Natural killer cell (primary cell): ENCODE measurements around the gene ZBTB43. TPM values are rescaled to one million over a fixed set of nuclear protein-coding genes. Genes with fewer than 3 reads are reported as not detected.

Source experiments
- ATAC-seq, 3 donors: fragments of 150-1000 bp in 2 of 3; fragments of 200-7000 bp in 1 of 3; cut with Tn5 transposase; 1 replicate in 1 of 3; 2 replicates in 2 of 3; pipeline ENCODE4 v1.10.0; 2021; ENCODE audit warnings: mild to moderate bottlenecking in 2 of 3, moderate library complexity in 2 of 3
- DNase-seq, 2 donors: peaks; one replicate each; pipeline versions ENCODE4 v3.0.0 to v3.0.0-alpha.2; 2013 to 2021; ENCODE audit warnings: mixed read lengths in 1 of 2
- H3K27ac ChIP-seq: one replicate; pipeline ENCODE4 v1.5.1; 2013; ENCODE audit warnings: mild to moderate bottlenecking, low read length
- H3K27me3 ChIP-seq: one replicate; pipeline ENCODE4 v1.6.1; 2013; ENCODE audit warnings: low read length; ENCODE audit not compliant: control insufficient read depth, insufficient read depth
- H3K36me3 ChIP-seq: one replicate; pipeline ENCODE4 v1.6.1; 2013; ENCODE audit warnings: low read length; ENCODE audit not compliant: control insufficient read depth, insufficient read depth
- H3K4me1 ChIP-seq: one replicate; pipeline ENCODE4 v1.6.1; 2013; ENCODE audit warnings: low read length; ENCODE audit not compliant: control insufficient read depth, insufficient read depth
- H3K4me3 ChIP-seq: one replicate; pipeline ENCODE4 v1.5.1; 2013; ENCODE audit warnings: low read length
- H3K9me3 ChIP-seq: one replicate; pipeline ENCODE4 v1.6.1; 2013; ENCODE audit warnings: low read length; ENCODE audit not compliant: control insufficient read depth, insufficient read depth
- H3K27ac Mint-ChIP-seq, 2 donors: one replicate each; pipeline ENCODE4 v1.8.0; 2022; ENCODE audit warnings: mild to moderate bottlenecking in 2 of 2, mixed read lengths in 2 of 2, moderate library complexity in 1 of 2
- H3K27me3 Mint-ChIP-seq, 2 donors: one replicate each; pipeline ENCODE4 v1.8.0; 2022; ENCODE audit warnings: low read depth in 2 of 2, mixed read lengths in 2 of 2
- H3K36me3 Mint-ChIP-seq: one replicate; pipeline ENCODE4 v1.8.0; 2022; ENCODE audit warnings: mixed read lengths
- H3K4me1 Mint-ChIP-seq, 2 donors: one replicate each; pipeline ENCODE4 v1.8.0; 2022; ENCODE audit warnings: mixed read lengths in 2 of 2
- H3K4me3 Mint-ChIP-seq: one replicate; pipeline ENCODE4 v1.8.0; 2022; ENCODE audit warnings: mild to moderate bottlenecking, moderate library complexity, mixed read lengths
- H3K9me3 Mint-ChIP-seq, 2 donors: one replicate each; pipeline ENCODE4 v1.8.0; 2022; ENCODE audit warnings: mixed read lengths in 2 of 2
- CTCF ChIP-seq: fragments of 200-600 bp; IDR thresholded peaks from one replicate; pipeline ENCODE4 v1.8.0; 2022; ENCODE audit warnings: antibody characterized with exemption
- WGBS: methylation state at CpG from one replicate; pipeline ENCODE4 v1.1.7; 2013; ENCODE audit warnings: missing lambda C conversion rate; ENCODE audit not compliant: insufficient coverage; 5-methylcytosine and 5-hydroxymethylcytosine counted together
- intact Hi-C: fragments of 100-400 bp; cut with micrococcal nuclease; formaldehyde crosslinking; loops from one replicate; pipeline ENCODE4 v1.14.2; 2022
- total RNA-seq, 4 donors: library from RNA; stranded (reverse); fragments of 120-200 nt in 1 of 4; gene quantifications; one replicate each; pipeline versions ENCODE4 v1.2.3 to v1.2.4, GENCODE V29; 2013 to 2022

The ZBTB43 gene
- total RNA-seq, 3 donors from 2014 or later (not counting 1 experiment from before 2014, with no cell fraction given), result 42.1 to 61.0 (median 57.2) TPM

- Mint-ChIP-seq H3K27me3 (peaks cover 4 to 5% of the 10 kb centered on the region in 2 donors), H3K36me3 (no peaks in the 10 kb centered on the region), H3K27ac (no peak overlapping the region), H3K4me1 (no peaks in the 10 kb centered on the region), H3K4me3 (no peak overlapping the region), H3K9me3 (no peaks in the 10 kb centered on the region)
- no peak for TF ChIP-seq CTCF
- Histone ChIP-seq H3K4me1 (no peaks in the 10 kb centered on the region), H3K9me3 (no peaks in the 10 kb centered on the region), H3K27me3 (no peaks in the 10 kb centered on the region), H3K27ac (no peak overlapping the region), H3K4me3 (no peak overlapping the region), H3K36me3 (no peaks in the 10 kb centered on the region)
- no peak for ATAC-seq
- 78% methylated on average over 5 of the region's 6 CpGs for WGBS
- DNase-seq, result no peak
- intact Hi-C loops, result no loop called here
Observed at GRCh38 chr9:126756876-126757415, 47.9 kb upstream of the ZBTB43 start.

- Mint-ChIP-seq H3K4me3 (no peak overlapping the region), H3K36me3 (no peaks in the 10 kb centered on the region), H3K27me3 (peaks cover 4 to 5% of the 10 kb centered on the region in 2 donors), H3K27ac (no peak overlapping the region), H3K9me3 (no peaks in the 10 kb centered on the region), H3K4me1 (no peaks in the 10 kb centered on the region)
- H3K9me3 ChIP-seq, result no peaks in the 10 kb centered on the region
- H3K4me3 ChIP-seq, result no peak overlapping the region
- no peaks in the 10 kb centered on the region for H3K36me3 ChIP-seq
- ATAC-seq, result no peak
- no CpG with 5 or more reads among the region's 7 CpGs for WGBS
- DNase-seq, result no peak
- no peak overlapping the region for H3K27ac ChIP-seq
- TF ChIP-seq CTCF, result no peak
- H3K4me1 ChIP-seq, result no peaks in the 10 kb centered on the region
- no peaks in the 10 kb centered on the region for H3K27me3 ChIP-seq
- intact Hi-C loops, result no loop called here
Observed at GRCh38 chr9:126758916-126759585, 45.8 kb upstream of the ZBTB43 start.

- 84% methylated on average over 8 of the region's 8 CpGs for WGBS
- no peak overlapping the region for H3K27ac Mint-ChIP-seq
- H3K36me3 ChIP-seq, result no peaks in the 10 kb centered on the region
Observed at GRCh38 chr9:126761274-126761673, 43.6 kb upstream of the ZBTB43 start.

More at GRCh38 chr9:126761274-126761673, 43.6 kb upstream of the ZBTB43 start:
- no peak overlapping the region for H3K4me3 ChIP-seq
- no peak overlapping the region for H3K27ac ChIP-seq
- intact Hi-C loops, result no loop called here
- Mint-ChIP-seq H3K27me3 (peaks cover 0 to 5% of the 10 kb centered on the region in 2 donors), H3K4me1 (no peaks in the 10 kb centered on the region), H3K9me3 (no peaks in the 10 kb centered on the region), H3K4me3 (no peak overlapping the region), H3K36me3 (no peaks in the 10 kb centered on the region)
- no peak for ATAC-seq
- no peaks in the 10 kb centered on the region for H3K4me1 ChIP-seq
- no peak for TF ChIP-seq CTCF
- no peaks in the 10 kb centered on the region for H3K9me3 ChIP-seq
- no peaks in the 10 kb centered on the region for H3K27me3 ChIP-seq
- no peak for DNase-seq
